ENCODE measurements around the gene RETREG1. TPM values are rescaled to one million over a fixed set of nuclear protein-coding genes. Genes with fewer than 3 reads are reported as not detected.
A peak's percentile ranks its signal among the peaks of the same experiment; 100 is the strongest.
"Not testable (repeated sequence)": the region's sequence is repeated elsewhere in the genome, so short reads cannot be mapped to it uniquely, and the experiment has no call there.

The RETREG1 gene
- total RNA-seq, 8 experiments from 2014 or later, result 5.5 to 62.9 (median 9.7) TPM

DNA sequence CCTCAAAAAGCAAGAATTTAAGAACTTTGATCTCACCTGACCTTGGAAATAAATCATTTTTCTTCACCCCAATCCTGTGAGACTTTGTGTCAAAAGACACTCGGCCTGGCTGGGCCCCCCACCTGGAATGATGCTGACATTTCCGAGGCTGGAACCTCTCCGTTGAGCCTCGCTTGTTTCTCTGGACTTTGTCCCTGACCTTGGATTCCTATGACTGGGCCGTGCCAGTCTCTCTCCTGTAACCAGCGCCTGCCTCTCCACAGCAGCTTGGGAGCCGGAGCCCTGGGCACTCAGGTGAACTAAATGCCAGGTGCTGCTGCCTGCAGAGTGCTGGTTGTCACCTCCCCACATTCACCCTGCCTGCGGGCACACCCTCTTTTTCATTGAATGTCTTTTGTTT is 62.7 kb downstream of the RETREG1 start:
- Histone ChIP-seq H3K4me1 (replicated peaks in 1 of 2) (no peaks in the 10 kb centered on the region), H3K4me3 (no peak overlapping the region), H3K27ac (no peak overlapping the region)
- in situ Hi-C loops (cut with MboI; ENCODE audit: low pct_unique_long_range_greater_than_20kb in 2 of 9, low sequenced_read_pairs in 9 of 9, unreplicated experiment in 9 of 9), result no loop called here
- no peak for ATAC-seq (replicated peaks in 6 of 8)
- 27 to 100% (median 80%) methylated on average over 1 to 8 of the region's 8 CpGs; no CpG with 5 or more reads in 1 of the 10 experiments for WGBS, 10 experiments

GRCh38 chr5:16552666-16553343 is 64.0 kb downstream of the RETREG1 start:
- Histone ChIP-seq H3K27ac (no peak overlapping the region), H3K4me3 (no peak overlapping the region), H3K4me1 (replicated peaks in 1 of 2) (no peaks in the 10 kb centered on the region)
- WGBS, 10 experiments, result 13 to 66% (median 38%) methylated on average over 2 to 7 of the region's 7 CpGs
- in situ Hi-C loops (cut with MboI; ENCODE audit: low pct_unique_long_range_greater_than_20kb in 2 of 9, low sequenced_read_pairs in 9 of 9, unreplicated experiment in 9 of 9), result no loop called here
- peak; percentile 66 to 93 (median 82) for ATAC-seq (replicated peaks in 6 of 8)

DNA sequence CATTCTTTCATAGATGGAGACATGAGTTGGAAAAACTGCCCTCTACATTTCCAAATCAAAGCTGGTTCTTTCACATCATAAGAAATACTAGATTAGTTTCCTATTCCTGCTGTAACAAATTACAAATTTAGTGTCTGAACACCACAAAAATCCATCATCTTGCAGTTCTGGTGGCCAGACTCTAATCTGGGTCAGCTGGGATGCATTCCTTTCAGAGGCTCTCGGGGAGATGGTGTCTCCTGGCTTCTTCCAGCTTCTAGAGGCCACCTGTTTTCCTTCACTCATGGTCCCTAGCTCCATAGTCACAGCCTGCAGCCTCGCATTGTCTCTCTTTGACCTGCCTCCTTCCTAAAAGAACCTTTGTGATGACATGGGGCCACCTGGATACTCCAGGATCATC is 65.2 kb downstream of the RETREG1 start:
- ATAC-seq (replicated peaks in 6 of 8), result no peak
- Histone ChIP-seq H3K4me3 (no peak overlapping the region), H3K4me1 (replicated peaks in 1 of 2) (no peaks in the 10 kb centered on the region), H3K27ac (no peak overlapping the region)
- in situ Hi-C loops (cut with MboI; ENCODE audit: low pct_unique_long_range_greater_than_20kb in 2 of 9, low sequenced_read_pairs in 9 of 9, unreplicated experiment in 9 of 9), result no loop called here
- 25 to 100% (median 75%) methylated on average over 1 to 2 of the region's 2 CpGs; no CpG with 5 or more reads in 4 of the 10 experiments for WGBS, 10 experiments

DNA sequence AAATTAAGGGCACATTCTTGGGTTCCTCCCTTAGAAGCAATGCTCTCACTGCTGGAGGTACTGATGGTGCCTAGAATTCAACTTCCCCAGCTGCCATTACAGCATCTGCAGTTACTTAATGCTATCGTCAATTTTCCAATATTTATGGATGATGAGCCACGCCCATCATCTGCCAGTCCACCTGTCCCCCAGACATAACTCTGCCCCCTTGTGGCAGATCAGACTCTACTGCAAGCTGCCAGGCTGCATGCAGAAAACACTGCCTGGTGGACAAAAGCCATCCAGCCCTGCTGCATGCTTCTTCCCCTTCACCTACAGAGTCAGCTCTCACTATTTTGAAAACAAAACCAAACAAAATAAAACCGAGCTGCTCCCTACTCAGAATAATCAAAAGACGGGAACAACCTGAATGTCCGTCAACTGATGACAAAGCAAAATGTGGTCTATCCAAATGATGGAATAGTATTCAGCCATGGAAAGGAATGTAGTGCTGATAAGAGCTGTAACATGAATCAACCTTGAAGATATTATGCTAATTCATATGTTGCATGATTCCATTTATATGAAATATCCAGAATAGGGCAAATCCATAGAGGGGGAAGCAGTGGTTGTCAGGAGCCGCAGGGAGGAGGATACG is 66.4 kb downstream of the RETREG1 start:
- Histone ChIP-seq H3K4me3 (no peak overlapping the region), H3K4me1 (replicated peaks in 1 of 2) (no peaks in the 10 kb centered on the region), H3K27ac (no peak overlapping the region)
- peak in 3 of 8 experiments; percentile 52 to 57 (median 53) for ATAC-seq (replicated peaks in 6 of 8)
- in situ Hi-C loops (cut with MboI; ENCODE audit: low pct_unique_long_range_greater_than_20kb in 2 of 9, low sequenced_read_pairs in 9 of 9, unreplicated experiment in 9 of 9), result no loop called here
- WGBS, 10 experiments, result 0 to 100% (median 61%) methylated on average over 1 to 7 of the region's 7 CpGs; no CpG with 5 or more reads in 1 of the 10 experiments

- no peak overlapping the region for H3K4me3 ChIP-seq
- peak in 1 of 8 experiments; percentile 18 for ATAC-seq (replicated peaks in 6 of 8)
- 7 to 90% (median 75%) methylated on average over 2 to 5 of the region's 5 CpGs for WGBS, 10 experiments
- H3K4me1 ChIP-seq (replicated peaks in 1 of 2), result no peaks in the 10 kb centered on the region
- in situ Hi-C loops (cut with MboI; ENCODE audit: low pct_unique_long_range_greater_than_20kb in 2 of 9, low sequenced_read_pairs in 9 of 9, unreplicated experiment in 9 of 9), result no loop called here
- no peak overlapping the region for H3K27ac ChIP-seq
These were observed 67.1 kb downstream of the RETREG1 start for GRCh38 chr5:16549491-16550206.

DNA sequence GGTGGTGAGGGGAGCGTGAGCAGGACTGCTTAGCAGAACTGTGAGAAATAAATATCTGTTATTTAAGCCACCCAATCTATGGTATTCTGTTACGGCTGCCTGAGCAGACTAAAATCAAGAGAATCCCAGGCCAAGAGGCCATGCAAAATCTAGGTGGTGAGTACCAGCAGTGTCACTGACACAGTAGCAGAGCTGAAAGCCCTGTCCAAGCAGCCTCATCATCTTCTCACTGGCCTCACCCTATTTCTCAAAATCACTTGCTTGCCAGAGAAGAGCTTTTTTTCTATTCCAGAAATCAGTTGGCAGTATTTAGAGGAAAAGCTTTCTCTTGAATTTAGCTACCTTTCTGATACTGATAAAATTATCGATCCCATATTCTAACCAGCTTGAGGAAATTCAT is 68.0 kb downstream of the RETREG1 start:
- in situ Hi-C loops (cut with MboI; ENCODE audit: low pct_unique_long_range_greater_than_20kb in 2 of 9, low sequenced_read_pairs in 9 of 9, unreplicated experiment in 9 of 9), result no loop called here

DNA sequence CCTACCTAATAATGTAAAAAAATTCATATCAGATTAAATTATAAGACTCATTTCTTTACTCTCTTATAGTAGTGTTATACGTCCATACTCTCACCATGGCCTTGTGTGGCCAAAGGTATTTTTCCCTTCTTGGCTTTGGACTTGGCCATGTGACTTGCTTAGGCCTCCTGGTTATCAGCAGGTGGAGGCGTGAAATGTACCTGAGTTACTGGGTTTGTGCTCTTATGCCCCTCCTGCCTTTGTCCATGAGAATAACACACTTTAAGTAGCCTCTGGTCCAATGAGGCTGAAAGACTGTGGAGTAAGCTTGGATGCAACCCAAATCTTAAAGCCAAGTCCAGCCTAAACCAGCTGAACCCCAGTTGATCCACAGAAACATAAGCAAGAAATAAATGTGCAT is 68.7 kb downstream of the RETREG1 start:
- 70 to 100% (median 100%) methylated on average over 1 to 2 of the region's 2 CpGs; no CpG with 5 or more reads in 3 of the 10 experiments for WGBS, 10 experiments
- no peak for ATAC-seq (replicated peaks in 6 of 8)
- in situ Hi-C loops (cut with MboI; ENCODE audit: low pct_unique_long_range_greater_than_20kb in 2 of 9, low sequenced_read_pairs in 9 of 9, unreplicated experiment in 9 of 9), result no loop called here
- Histone ChIP-seq H3K27ac (no peak overlapping the region), H3K4me1 (replicated peaks in 1 of 2) (no peaks in the 10 kb centered on the region), H3K4me3 (no peak overlapping the region)

More for the DNA sequence above, 68.0 kb downstream of the RETREG1 start:
- ATAC-seq (replicated peaks in 6 of 8), result no peak
- 72 to 100% (median 80%) methylated on average over 1 to 3 of the region's 3 CpGs; no CpG with 5 or more reads in 3 of the 10 experiments for WGBS, 10 experiments
- Histone ChIP-seq H3K27ac (no peak overlapping the region), H3K4me1 (replicated peaks in 1 of 2) (no peaks in the 10 kb centered on the region), H3K4me3 (no peak overlapping the region)

DNA sequence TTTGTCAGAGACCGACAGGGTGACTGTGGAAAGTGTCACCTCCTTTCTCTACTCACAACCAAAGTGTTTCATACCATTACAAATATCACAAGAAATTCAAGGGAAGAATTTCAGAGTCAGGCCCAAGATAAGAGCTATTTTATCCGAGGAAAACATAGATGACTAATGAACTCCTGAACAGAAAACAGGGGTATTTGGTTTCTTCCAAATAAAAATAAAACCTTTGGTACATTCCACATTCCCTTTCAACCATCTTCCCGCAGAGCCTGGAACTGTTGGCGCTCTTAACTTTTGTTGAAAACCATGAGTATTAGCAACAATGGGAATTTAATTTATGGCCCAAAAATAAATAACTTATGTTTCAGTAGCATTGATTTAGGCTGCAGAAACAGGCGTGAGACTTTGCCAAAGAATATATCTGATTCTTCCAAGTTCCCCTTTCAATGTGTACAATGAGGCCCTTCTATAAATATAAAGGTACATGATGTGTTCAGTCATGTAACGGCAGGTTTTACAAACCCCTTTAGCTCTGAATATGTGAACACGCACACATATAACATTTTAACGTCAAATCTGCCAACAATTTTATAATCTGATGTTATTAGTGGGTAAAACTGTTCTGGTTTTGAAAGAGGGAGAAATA is 69.5 kb downstream of the RETREG1 start:
- in situ Hi-C loops (cut with MboI; ENCODE audit: low pct_unique_long_range_greater_than_20kb in 2 of 9, low sequenced_read_pairs in 9 of 9, unreplicated experiment in 9 of 9), result no loop called here
- no peak overlapping the region for H3K27ac ChIP-seq

DNA sequence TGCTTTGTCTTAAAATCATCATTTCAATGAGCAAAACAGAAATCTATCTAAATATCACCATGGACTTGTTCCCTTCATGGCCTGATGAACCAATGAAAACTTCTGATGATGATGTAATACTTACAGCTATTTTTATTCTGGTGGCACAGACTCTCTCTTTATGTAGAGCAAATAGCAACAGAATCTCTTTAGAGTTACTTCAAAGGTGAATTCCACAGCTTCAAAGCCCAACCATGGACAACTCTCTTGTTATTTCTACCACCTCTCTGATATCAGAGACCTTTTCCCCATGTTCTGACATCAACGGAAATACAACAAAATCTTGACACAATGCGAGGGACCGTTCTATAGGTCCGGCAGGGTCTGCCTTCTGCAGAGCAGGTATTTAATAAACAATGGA is 70.1 kb downstream of the RETREG1 start:
- no peak overlapping the region for H3K4me3 ChIP-seq
- no peak overlapping the region for H3K27ac ChIP-seq
- 40 to 93% (median 73%) methylated on average over 1 to 4 of the region's 4 CpGs; no CpG with 5 or more reads in 4 of the 10 experiments for WGBS, 10 experiments
- no peaks in the 10 kb centered on the region for H3K4me1 ChIP-seq (replicated peaks in 1 of 2)
- in situ Hi-C loops (cut with MboI; ENCODE audit: low pct_unique_long_range_greater_than_20kb in 2 of 9, low sequenced_read_pairs in 9 of 9, unreplicated experiment in 9 of 9), result no loop called here
- ATAC-seq (replicated peaks in 6 of 8), result peak in 1 of 8 experiments; percentile 77

More for the DNA sequence above, 69.5 kb downstream of the RETREG1 start:
- Histone ChIP-seq H3K4me1 (replicated peaks in 1 of 2) (no peaks in the 10 kb centered on the region), H3K4me3 (no peak overlapping the region)
- peak in 1 of 8 experiments; percentile 44 for ATAC-seq (replicated peaks in 6 of 8)
- 55 to 91% (median 88%) methylated on average over 3 to 8 of the region's 8 CpGs for WGBS, 10 experiments

- WGBS, 10 experiments, result 55 to 100% (median 80%) methylated on average over 1 to 4 of the region's 4 CpGs; no CpG with 5 or more reads in 2 of the 10 experiments
- Histone ChIP-seq H3K4me3 (no peak overlapping the region), H3K27ac (no peak overlapping the region), H3K4me1 (replicated peaks in 1 of 2) (no peaks in the 10 kb centered on the region)
- ATAC-seq (replicated peaks in 6 of 8), result no peak
- in situ Hi-C loops (cut with MboI; ENCODE audit: low pct_unique_long_range_greater_than_20kb in 2 of 9, low sequenced_read_pairs in 9 of 9, unreplicated experiment in 9 of 9), result no loop called here
These were observed 72.0 kb downstream of the RETREG1 start for GRCh38 chr5:16544607-16545374.

DNA sequence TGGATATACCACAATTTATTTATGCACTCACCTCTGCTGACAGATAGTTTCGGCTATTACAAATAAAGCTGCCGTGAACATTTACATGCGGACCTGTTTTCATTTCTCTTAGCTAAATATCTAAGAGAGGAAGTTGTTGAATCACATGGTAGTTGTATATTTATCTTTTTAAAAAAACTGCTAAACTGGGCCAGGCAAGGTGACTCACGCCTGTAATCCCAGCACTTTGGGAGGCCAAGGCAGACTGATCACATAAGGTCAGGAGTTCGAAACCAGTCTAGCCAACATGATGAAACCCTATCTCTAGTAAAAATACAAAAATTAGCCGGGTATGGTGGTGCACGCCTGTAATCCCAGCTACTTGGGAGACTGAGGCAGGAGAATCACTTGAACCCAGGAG is 73.6 kb downstream of the RETREG1 start:
- WGBS, 10 experiments, result 40 to 94% (median 77%) methylated on average over 2 to 7 of the region's 7 CpGs; no CpG with 5 or more reads in 1 of the 10 experiments
- H3K4me1 ChIP-seq (replicated peaks in 1 of 2); H3K27ac ChIP-seq; in situ Hi-C loops (cut with MboI; ENCODE audit: low pct_unique_long_range_greater_than_20kb in 2 of 9, low sequenced_read_pairs in 9 of 9, unreplicated experiment in 9 of 9); H3K4me3 ChIP-seq; ATAC-seq (replicated peaks in 6 of 8): not testable (repeated sequence)

GRCh38 chr5:16542236-16542635 is 74.6 kb downstream of the RETREG1 start:
- H3K4me3 ChIP-seq, result no peak overlapping the region
- H3K27ac ChIP-seq, result no peak overlapping the region
- 58 to 94% (median 84%) methylated on average over 2 to 6 of the region's 6 CpGs for WGBS, 10 experiments
- in situ Hi-C loops (cut with MboI; ENCODE audit: low pct_unique_long_range_greater_than_20kb in 2 of 9, low sequenced_read_pairs in 9 of 9, unreplicated experiment in 9 of 9), result no loop called here
- no peaks in the 10 kb centered on the region for H3K4me1 ChIP-seq (replicated peaks in 1 of 2)
- no peak for ATAC-seq (replicated peaks in 6 of 8)
